HL-60/S4 treated with phorbol 12-myristate 13-acetate at 8.2 ng/mL for 4 days and 3 days (cell line): Measurements from ENCODE around the gene OR52E1.
"Not testable (repeated sequence)": the region's sequence is repeated elsewhere in the genome, so short reads cannot be mapped to it uniquely, and the experiment has no call there.

Experiments used
- in situ Hi-C: fragments of 300-500 bp; cut with MboI; formaldehyde crosslinking; loops from 2 replicates; pipeline ENCODE4 v1.15.0; 2022; ENCODE audit warnings: low sequenced_read_pairs

Gene OR52E1

DNA sequence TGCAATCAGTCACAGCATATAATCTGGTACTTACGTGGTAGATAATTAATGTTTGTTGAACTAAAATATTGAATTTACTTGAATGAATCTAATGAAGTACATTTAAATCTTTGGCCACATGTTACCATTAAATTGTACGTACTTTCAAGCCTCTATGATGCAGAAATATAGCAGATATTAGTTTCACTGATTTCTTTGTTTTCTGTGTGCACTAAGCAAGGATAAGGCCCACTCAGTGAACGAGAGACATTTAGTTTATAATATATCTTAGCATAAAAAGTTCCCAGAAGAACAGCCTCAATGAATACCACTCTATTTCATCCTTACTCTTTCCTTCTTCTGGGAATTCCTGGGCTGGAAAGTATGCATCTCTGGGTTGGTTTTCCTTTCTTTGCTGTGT, at the start of gene OR52E1:
Gene OR52E1, plus strand, starts transcription at position 301 of the 400 bp plus-strand sequence.
- in situ Hi-C loops: no loop called here

DNA sequence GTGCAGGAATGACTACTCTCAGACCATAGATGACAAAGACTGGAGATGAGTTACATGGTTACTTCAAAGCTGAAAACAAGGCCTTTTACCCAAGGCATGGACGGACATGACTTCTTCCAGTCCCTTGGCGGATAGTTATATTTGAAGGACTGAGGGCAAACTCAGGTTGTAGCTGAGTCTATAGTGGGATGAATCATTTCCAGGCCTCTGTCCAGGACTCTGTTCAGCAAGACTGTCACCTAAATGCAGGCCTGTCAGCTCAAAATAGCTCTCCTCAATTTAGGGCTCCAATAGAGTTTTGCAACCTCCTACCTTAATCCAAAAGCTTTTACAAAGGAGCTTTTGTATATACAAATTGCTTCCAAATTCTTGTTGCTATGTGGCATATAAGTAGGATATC, 47.4 kb upstream of the OR52E1 start:
- in situ Hi-C loops: no loop called here

DNA sequence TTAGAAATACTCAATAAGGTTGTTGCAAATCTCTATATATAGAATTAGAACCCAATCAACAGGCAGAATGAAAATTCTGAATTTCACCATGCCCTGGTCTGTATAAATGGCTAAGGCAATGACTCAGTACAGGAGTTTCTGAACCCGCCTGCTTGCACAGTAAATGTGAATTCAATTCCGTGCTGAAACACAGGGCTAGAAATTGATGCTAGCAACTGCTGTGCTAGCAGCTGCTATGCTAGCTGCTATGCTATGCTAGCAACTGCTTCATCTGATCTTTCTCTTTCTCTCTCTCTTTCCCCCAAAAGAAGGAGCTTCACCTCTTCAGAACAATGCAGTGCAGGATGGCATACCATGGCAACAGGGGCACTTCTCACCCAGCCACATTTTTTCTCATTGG, 32.7 kb upstream of the OR52E1 start:
- in situ Hi-C loops: no loop called here

- in situ Hi-C loops: no loop called here
Measured at GRCh38 chr11:5037926-5038325, 31.4 kb upstream of the OR52E1 start.

DNA sequence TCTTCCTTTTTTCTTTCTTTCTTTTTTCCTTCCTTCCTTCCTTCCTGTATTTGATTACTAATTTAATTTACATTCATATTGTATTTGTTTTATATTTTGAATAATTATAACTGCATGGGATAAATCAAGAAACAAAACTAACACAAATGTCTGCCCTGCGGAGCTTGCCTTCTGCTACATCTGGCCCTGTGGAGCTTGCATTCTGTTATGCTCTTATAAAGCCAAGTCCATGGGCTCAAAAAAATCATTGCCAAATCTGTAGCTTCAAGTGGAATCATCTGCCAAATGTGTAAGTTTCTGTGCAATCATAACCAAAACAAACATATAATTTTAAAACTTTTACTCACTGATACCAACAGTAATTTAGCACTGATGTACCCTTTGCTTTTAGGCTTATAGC, 31.0 kb upstream of the OR52E1 start:
- in situ Hi-C loops: no loop called here

DNA sequence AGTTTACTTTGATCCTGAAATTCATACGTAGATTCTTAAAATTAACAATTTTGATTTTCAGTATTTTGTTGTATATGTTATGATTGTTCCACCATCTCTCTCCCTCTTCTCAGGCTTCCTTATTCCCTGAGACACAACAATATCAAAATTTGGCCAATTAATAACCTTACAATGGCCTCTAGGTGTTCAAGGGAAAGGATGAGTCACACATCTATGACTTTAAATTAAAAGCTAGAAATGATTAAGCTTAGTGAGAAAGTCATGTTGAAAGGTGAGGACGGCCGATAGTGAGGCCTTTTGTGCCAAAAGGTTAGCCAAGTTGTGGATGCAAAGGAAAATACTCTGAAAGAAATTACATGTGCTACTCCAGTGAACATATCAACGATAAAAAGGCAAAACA, 28.5 kb upstream of the OR52E1 start:
- in situ Hi-C loops: no loop called here

GRCh38 chr11:5042091-5042490, 27.3 kb upstream of the OR52E1 start:
- in situ Hi-C loops: no loop called here

- in situ Hi-C loops: no loop called here
Measured at GRCh38 chr11:5043380-5043779, 26.0 kb upstream of the OR52E1 start.

DNA sequence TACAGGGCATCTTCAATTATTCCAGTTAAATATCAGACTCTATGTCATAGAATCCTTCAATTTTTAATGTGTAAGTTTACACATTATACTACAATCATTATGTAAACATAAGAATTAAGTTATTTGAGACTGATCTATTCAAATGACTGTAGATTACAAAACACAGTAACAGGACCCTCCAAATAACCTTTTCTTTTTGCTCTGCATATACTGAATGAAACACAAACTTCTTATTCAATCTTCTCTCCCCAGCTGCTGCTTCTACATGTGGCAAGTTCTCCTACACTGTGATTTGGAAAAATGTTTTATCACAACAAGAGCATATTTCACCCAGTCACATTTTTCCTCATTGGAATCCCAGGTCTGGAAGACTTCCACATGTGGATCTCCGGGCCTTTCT, 23.1 kb upstream of the OR52E1 start, which contains the start of gene OR52J3:
Gene OR52J3, plus strand, starts transcription at position 301 of the 400 bp plus-strand sequence. Its CDS starts 0 bp downstream, at position 301.
- in situ Hi-C loops: no loop called here

- in situ Hi-C loops: no loop called here
Measured at GRCh38 chr11:5046754-5047330, 22.5 kb upstream of the OR52E1 start.

DNA sequence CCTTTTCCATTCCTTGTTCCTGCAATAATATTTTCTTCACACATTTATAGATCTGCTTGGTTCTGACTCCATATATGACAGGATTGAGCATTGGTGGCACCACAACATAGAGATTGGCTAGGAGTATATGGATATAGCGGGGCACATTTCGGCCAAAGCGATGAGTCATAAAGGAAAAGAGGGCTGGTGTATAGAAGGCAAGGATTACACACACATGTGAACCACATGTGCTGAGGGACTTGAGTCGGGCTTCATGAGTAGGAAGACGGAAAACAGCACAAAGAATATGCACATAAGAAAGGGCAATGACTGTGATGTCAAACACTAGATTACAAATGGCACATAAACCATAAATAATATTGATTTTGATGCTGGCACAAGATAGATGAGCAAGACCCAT, 10.7 kb upstream of the OR52E1 start:
- in situ Hi-C loops: not testable (repeated sequence)

GRCh38 chr11:5059391-5059790, 10.0 kb upstream of the OR52E1 start, which contains the start of gene OR52E2:
Gene OR52E2 (minus strand): TSS chr11:5059627. CDS start chr11:5059627, 0 bp downstream.
- in situ Hi-C loops: no loop called here

DNA sequence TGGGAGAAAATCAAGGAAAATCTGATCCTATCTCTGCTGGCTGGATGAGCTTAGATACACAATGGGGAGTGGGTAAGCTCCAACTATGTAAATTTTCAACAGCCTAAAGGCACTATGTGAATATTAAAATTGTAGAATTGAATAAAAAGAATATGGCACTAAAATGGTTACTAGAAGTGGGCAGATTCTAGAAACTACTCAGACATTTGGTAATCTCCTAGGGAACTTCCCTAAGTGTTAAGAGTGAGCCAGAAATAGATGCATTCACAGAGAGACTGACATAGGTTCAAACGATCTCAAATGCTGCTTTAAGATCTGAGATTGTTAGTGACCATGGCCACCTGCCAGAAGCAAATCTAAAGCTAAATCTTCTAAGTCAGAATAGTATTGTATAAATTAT, 4.3 kb upstream of the OR52E1 start:
- in situ Hi-C loops: no loop called here

DNA sequence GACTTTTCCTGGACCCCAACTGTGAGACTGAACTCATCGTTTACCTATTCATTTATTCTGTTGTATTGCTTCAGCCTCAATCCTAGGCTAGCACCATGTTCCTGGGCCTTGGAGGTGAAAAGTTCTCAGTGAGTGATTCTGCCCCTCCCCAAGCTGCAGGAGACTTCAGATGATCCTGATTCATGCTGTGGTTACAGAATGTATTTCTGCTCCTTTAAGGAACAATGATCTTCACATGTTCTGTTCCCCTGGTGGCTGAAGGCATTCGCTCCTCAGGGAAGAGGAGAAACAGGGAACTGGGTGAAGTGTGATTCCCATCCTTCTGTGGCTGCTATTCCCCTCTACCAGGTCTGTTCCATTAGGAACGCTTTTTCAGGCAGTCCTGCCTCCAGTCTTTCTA, 2.4 kb downstream of the OR52E1 start:
- in situ Hi-C loops: no loop called here

- in situ Hi-C loops: no loop called here
Measured at GRCh38 chr11:5081405-5081804, 12.0 kb downstream of the OR52E1 start.

GRCh38 chr11:5083602-5084001, 14.2 kb downstream of the OR52E1 start:
- in situ Hi-C loops: no loop called here

DNA sequence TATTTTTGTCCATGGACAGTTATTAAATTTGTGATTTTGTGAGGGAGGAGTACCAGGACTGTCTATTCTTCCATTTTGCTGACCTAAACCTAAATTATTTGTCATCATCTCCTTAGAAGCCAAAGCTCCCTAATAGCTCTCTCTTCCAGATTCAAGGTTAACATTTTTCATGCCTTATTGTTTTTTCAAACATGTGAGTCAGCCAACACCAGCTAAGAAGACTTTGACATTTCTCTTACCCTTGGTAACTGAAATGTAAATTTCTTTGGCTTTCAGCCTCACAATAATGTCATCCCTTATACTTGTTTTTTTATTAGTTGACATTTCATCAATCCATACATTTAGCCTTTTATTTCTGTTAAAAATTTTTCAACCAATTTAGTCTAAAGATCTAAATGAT, 19.2 kb downstream of the OR52E1 start:
- in situ Hi-C loops: no loop called here

DNA sequence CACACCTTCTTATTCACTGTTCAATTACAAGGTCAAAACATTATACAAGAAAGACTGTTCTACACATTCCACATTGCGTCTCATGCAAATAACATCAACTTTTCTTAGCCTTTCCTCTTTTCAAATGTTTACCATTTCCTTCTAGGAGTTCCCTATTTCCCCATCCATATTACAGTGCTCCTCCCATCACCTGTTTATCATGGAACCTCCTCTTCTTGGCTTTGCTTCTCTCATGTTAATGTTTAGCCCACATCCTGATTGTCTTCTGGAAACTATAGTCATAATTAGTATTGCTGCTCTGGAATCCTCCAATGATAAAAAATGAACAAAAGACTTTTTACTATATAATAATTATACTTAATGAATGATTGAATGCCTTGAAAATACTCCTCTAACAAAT, 21.3 kb downstream of the OR52E1 start:
- in situ Hi-C loops: no loop called here

DNA sequence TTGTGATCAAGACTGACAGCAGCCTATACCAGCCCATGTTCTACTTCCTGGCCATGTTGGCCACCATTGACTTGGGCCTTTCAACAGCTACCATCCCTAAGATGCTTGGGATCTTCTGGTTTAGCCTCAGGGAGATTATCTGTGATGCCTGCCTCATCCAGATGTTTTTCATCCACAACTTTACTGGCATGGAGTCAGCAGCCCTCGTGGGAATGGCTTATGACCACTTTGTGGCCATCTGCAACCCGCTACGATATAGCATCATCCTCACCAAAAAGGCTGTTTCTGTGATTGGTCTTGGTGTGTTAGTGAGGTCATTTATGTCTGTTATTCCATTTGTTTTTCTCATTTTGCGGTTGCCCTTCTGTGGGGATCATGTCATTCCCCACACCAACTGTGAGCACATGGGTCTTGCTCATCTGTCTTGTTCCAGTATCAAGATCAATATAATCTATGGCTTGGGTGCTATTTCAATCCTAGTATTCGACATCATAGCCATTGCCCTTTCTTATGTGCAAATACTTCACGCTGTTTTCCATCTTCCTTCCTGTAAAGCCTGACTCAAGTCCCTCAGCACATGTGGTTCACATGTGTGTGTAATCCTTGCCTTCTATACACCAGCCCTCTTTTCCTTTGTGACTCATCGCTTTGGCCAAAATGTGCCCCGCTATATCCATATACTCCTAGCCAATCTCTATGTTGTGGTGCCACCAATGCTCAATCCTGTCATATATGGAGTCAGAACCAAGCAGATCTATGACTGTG, 23.6 kb downstream of the OR52E1 start:
- in situ Hi-C loops: no loop called here

DNA sequence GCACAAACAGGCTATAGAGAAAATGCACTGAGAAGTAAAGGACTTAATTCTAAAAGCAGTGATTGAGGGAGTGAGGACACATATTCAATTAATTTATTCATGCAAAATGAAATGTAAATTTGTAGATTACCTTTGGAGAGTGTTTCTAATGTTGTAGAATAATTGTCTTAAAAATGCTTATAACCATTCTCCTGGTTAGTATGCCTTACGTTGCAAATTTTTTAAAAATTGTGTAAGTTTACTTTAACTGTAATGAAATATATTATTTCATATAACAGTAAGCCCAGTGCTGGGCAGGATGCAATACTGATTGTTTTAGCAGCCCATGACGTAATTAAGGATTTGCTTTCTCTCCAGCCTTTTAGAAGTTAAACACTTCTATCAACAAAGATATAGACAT, 26.6 kb downstream of the OR52E1 start:
- in situ Hi-C loops: no loop called here

DNA sequence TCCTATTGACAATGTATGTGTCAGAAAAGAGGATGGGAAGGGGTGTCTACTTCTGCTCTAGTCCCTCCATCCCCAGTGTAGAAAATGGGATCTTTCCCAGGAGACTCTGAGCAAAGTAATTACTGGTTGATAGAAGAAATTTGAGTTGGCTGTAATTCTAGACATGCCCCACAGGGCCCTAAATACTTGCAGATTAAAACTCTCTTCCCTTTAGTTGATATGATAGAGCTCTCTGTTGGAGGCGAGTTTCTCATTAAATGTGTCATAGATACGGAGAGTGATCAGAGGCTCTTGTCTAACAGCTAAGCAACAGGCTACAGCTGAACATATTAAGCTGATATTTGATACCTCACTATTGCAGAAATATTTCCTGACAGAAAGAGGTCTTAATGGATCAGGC, 32.9 kb downstream of the OR52E1 start:
- in situ Hi-C loops: no loop called here

- in situ Hi-C loops: no loop called here
Measured at GRCh38 chr11:5103066-5103465, 33.7 kb downstream of the OR52E1 start.

GRCh38 chr11:5107285-5107684, 37.9 kb downstream of the OR52E1 start:
- in situ Hi-C loops: no loop called here
